Suprapubic skin (tissue), 4 donors: ENCODE measurements around the gene CSF3.

ENCODE experiments used
- POLR2A ChIP-seq, 2 donors: fragments of 450-650 bp; IDR thresholded peaks; one replicate each; pipeline ENCODE4 v1.6.1; 2017; ENCODE audit warnings: antibody characterized with exemption in 2 of 2, mild to moderate bottlenecking in 2 of 2, moderate library complexity in 2 of 2
- POLR2AphosphoS5 ChIP-seq, 3 donors: sonication (generic); formaldehyde crosslinking; IDR thresholded peaks; one replicate each; pipeline ENCODE4 v1.6.1; 2017; ENCODE audit warnings: antibody characterized with exemption in 3 of 3

- no peak for TF ChIP-seq POLR2AphosphoS5 (IDR thresholded peaks at IDR 0.05)
- no peak for TF ChIP-seq POLR2A (IDR thresholded peaks at IDR 0.05)
Observed at GRCh38 chr17:39994448-39994847, 20.8 kb upstream of the CSF3 start.
